ENCODE data around the gene GP9.

DNA sequence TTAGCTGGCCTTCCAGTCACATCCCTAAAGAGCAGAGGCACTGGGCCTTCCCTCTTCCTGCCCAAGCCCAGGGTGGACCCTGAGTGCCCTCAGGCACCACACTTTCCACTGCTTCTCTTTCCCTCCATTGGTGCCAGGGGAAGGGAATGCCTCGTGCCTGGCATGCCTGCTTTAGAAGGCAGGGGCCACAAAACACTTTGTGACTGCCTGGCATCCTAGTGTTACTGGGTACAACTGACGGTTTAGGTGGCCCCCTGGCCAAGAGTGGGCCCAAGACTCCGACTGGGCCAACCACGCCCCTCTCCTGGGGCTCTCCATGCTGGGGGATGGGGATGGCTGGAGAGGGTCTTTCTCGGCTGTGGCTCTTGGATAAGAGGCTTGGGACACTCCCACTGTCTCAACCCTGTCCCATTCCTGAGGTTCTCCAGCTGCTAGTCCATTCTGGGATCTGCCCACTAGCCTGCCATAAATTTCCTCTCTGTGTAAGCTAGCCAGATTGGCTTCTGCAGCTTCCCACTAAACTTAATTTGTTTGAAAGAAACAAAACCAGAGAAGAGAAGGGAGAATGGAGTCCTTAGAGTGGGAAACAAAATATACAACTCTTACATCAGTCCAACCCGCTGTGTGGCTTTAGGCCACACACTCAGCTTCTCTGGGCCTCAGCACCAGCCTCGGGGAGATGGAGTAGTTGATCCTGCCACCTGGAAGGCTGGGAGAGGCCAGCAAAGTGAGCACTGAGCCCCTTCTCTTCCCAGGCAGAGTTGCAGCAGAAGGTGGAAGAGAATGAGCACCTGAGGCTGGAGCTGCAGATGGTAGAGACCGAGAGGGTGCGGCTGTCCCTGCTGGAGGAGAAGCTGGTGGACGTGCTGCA is 24.1 kb upstream of the GP9 start:
- TF ChIP-seq, protein P1, sequence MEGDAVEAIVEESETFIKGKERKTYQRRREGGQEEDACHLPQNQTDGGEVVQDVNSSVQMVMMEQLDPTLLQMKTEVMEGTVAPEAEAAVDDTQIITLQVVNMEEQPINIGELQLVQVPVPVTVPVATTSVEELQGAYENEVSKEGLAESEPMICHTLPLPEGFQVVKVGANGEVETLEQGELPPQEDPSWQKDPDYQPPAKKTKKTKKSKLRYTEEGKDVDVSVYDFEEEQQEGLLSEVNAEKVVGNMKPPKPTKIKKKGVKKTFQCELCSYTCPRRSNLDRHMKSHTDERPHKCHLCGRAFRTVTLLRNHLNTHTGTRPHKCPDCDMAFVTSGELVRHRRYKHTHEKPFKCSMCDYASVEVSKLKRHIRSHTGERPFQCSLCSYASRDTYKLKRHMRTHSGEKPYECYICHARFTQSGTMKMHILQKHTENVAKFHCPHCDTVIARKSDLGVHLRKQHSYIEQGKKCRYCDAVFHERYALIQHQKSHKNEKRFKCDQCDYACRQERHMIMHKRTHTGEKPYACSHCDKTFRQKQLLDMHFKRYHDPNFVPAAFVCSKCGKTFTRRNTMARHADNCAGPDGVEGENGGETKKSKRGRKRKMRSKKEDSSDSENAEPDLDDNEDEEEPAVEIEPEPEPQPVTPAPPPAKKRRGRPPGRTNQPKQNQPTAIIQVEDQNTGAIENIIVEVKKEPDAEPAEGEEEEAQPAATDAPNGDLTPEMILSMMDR (IDR thresholded peaks at IDR 0.05): no peak
- TF ChIP-seq POLR2A (IDR thresholded peaks at IDR 0.05): no peak
